HTERT RPE-1 (cell line): ENCODE measurements around the gene RELL2.

ENCODE experiments used
- in situ Hi-C: fragments of 300-500 bp; cut with MboI; formaldehyde crosslinking; loops from 4 replicates; pipeline ENCODE4 v1.14.3; 2020; ENCODE audit warnings: low sequenced_read_pairs

The RELL2 gene

GRCh38 chr5:141672841-141673813, 36.3 kb downstream of the RELL2 start:
- in situ Hi-C loops: no loop called here

GRCh38 chr5:141674747-141675146, 38.0 kb downstream of the RELL2 start:
- in situ Hi-C loops: no loop called here

GRCh38 chr5:141675672-141676071, 38.9 kb downstream of the RELL2 start:
- in situ Hi-C loops: no loop called here

GRCh38 chr5:141677415-141677814, 40.6 kb downstream of the RELL2 start:
- in situ Hi-C loops: no loop called here

- in situ Hi-C loops: no loop called here
Measured at GRCh38 chr5:141680178-141680577, 43.4 kb downstream of the RELL2 start.

GRCh38 chr5:141680751-141681201, 44.0 kb downstream of the RELL2 start:
- in situ Hi-C loops: no loop called here

GRCh38 chr5:141681295-141681694, 44.5 kb downstream of the RELL2 start:
- in situ Hi-C loops: no loop called here

GRCh38 chr5:141681695-141682641, 45.2 kb downstream of the RELL2 start, which contains the start of gene ARAP3:
ARAP3 (minus strand) TSS chr5:141682230; CDS start chr5:141680486, 1,744 bp downstream.
- in situ Hi-C loops: no loop called here

- in situ Hi-C loops: no loop called here
Measured at GRCh38 chr5:141683596-141684141, 46.9 kb downstream of the RELL2 start.

- in situ Hi-C loops: no loop called here
Measured at GRCh38 chr5:141685591-141685990, 48.8 kb downstream of the RELL2 start.

- in situ Hi-C loops: no loop called here
Measured at GRCh38 chr5:141686648-141687416, 50.0 kb downstream of the RELL2 start.
